ENCODE results near the gene OR51B5. TPM values are rescaled to one million over a fixed set of nuclear protein-coding genes. Genes with fewer than 3 reads are reported as not detected.
"Not testable (repeated sequence)": the region's sequence is repeated elsewhere in the genome, so short reads cannot be mapped to it uniquely, and the experiment has no call there.

The OR51B5 gene
- total RNA-seq, 1 experiment from 2014 or later, result not detected

- BruUV-seq (replicated peaks), result no TSS peak
- intact Hi-C loops (cut with micrococcal nuclease; ENCODE audit: unreplicated experiment), result no loop called here
- Histone ChIP-seq H3K36me3 (ENCODE audit: insufficient read depth, low read length, poor library complexity, severe bottlenecking) (no peaks in the 10 kb centered on the region), H3K4me3 (ENCODE audit: low read depth, low read length, poor library complexity, severe bottlenecking) (no peak overlapping the region), H3K9me3 (ENCODE audit: low read depth, low read length, poor library complexity, severe bottlenecking) (no peaks in the 10 kb centered on the region), H3K4me1 (ENCODE audit: insufficient read depth, low read length, poor library complexity, severe bottlenecking) (no peaks in the 10 kb centered on the region), H3K27ac (ENCODE audit: low read depth, low read length, poor library complexity, severe bottlenecking) (no peak overlapping the region), H3K27me3 (replicated peaks; ENCODE audit: insufficient read depth, low read depth, low read length, poor library complexity) (no peaks in the 10 kb centered on the region)
- DNase-seq (ENCODE audit: low spot score), result no peak
- CTCF ChIA-PET, result no interaction called here
- POLR2A ChIA-PET (ENCODE audit: low non-redundant PET), result no interaction called here
- no peak for TF ChIP-seq CTCF (conservative IDR thresholded peaks at IDR 0.05; ENCODE audit: low read depth, low read length)
- TF ChIP-seq EZH2 (IDR thresholded peaks at IDR 0.05; ENCODE audit: borderline replicate concordance, low read depth, low read length, poor library complexity, severe bottlenecking), result no peak
Observed at GRCh38 chr11:5345831-5346230, 2.5 kb upstream of the OR51B5 start.

GRCh38 chr11:5339771-5340322 lies 3.5 kb downstream of the OR51B5 start:
- no peak for DNase-seq (ENCODE audit: low spot score)
- no peak overlapping the region for H3K4me3 ChIP-seq (ENCODE audit: low read depth, low read length, poor library complexity, severe bottlenecking)
- H3K27ac ChIP-seq (ENCODE audit: low read depth, low read length, poor library complexity, severe bottlenecking), result no peak overlapping the region
- H3K9me3 ChIP-seq (ENCODE audit: low read depth, low read length, poor library complexity, severe bottlenecking), result no peaks in the 10 kb centered on the region
- no peak for TF ChIP-seq CTCF (conservative IDR thresholded peaks at IDR 0.05; ENCODE audit: low read depth, low read length)
- no peak for TF ChIP-seq EZH2 (IDR thresholded peaks at IDR 0.05; ENCODE audit: borderline replicate concordance, low read depth, low read length, poor library complexity, severe bottlenecking)
- ChIA-PET POLR2A (ENCODE audit: low non-redundant PET) (no interaction called here), CTCF (no interaction called here)
- no TSS peak for BruUV-seq (replicated peaks)
- no peaks in the 10 kb centered on the region for H3K27me3 ChIP-seq (replicated peaks; ENCODE audit: insufficient read depth, low read depth, low read length, poor library complexity)
- H3K4me1 ChIP-seq (ENCODE audit: insufficient read depth, low read length, poor library complexity, severe bottlenecking), result no peaks in the 10 kb centered on the region
- intact Hi-C loops (cut with micrococcal nuclease; ENCODE audit: unreplicated experiment), result no loop called here
- no peaks in the 10 kb centered on the region for H3K36me3 ChIP-seq (ENCODE audit: insufficient read depth, low read length, poor library complexity, severe bottlenecking)

GRCh38 chr11:5337253-5337652 lies 6.1 kb downstream of the OR51B5 start:
- H3K27me3 ChIP-seq (replicated peaks; ENCODE audit: insufficient read depth, low read depth, low read length, poor library complexity); H3K4me3 ChIP-seq (ENCODE audit: low read depth, low read length, poor library complexity, severe bottlenecking); H3K27ac ChIP-seq (ENCODE audit: low read depth, low read length, poor library complexity, severe bottlenecking); H3K9me3 ChIP-seq (ENCODE audit: low read depth, low read length, poor library complexity, severe bottlenecking); intact Hi-C loops (cut with micrococcal nuclease; ENCODE audit: unreplicated experiment); POLR2A ChIA-PET (ENCODE audit: low non-redundant PET); CTCF ChIA-PET; H3K36me3 ChIP-seq (ENCODE audit: insufficient read depth, low read length, poor library complexity, severe bottlenecking); BruUV-seq (replicated peaks); DNase-seq (ENCODE audit: low spot score); H3K4me1 ChIP-seq (ENCODE audit: insufficient read depth, low read length, poor library complexity, severe bottlenecking): not testable (repeated sequence)

DNA sequence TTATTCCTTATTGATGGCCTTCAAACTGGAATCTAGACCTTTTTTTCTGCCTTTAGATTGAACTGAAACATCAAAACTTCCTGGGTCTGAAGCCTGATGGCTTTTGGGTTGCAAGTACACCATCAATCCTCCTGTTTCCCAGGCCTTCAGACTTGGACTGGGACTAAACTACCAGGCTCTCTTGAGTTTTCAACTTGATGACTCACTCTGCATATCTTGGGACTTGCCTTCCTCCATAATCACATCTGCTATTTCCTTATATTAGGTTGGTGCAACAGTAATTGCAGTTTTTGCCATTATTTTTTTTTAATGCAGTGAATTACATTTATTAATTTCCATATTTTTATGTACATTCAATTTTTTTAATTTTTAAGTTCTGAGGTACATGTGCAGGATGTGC lies 7.0 kb downstream of the OR51B5 start:
- DNase-seq (ENCODE audit: low spot score), result no peak
- CTCF ChIA-PET, result no interaction called here
- H3K27ac ChIP-seq (ENCODE audit: low read depth, low read length, poor library complexity, severe bottlenecking), result no peak overlapping the region

More for the DNA sequence above, 7.0 kb downstream of the OR51B5 start:
- H3K27me3 ChIP-seq (replicated peaks; ENCODE audit: insufficient read depth, low read depth, low read length, poor library complexity), result no peaks in the 10 kb centered on the region
- intact Hi-C loops (cut with micrococcal nuclease; ENCODE audit: unreplicated experiment), result no loop called here
- POLR2A ChIA-PET (ENCODE audit: low non-redundant PET), result no interaction called here
- no peaks in the 10 kb centered on the region for H3K4me1 ChIP-seq (ENCODE audit: insufficient read depth, low read length, poor library complexity, severe bottlenecking)
- TF ChIP-seq EZH2 (IDR thresholded peaks at IDR 0.05; ENCODE audit: borderline replicate concordance, low read depth, low read length, poor library complexity, severe bottlenecking), result no peak
- no peak for TF ChIP-seq CTCF (conservative IDR thresholded peaks at IDR 0.05; ENCODE audit: low read depth, low read length)
- no peak overlapping the region for H3K4me3 ChIP-seq (ENCODE audit: low read depth, low read length, poor library complexity, severe bottlenecking)
- H3K9me3 ChIP-seq (ENCODE audit: low read depth, low read length, poor library complexity, severe bottlenecking), result no peaks in the 10 kb centered on the region
- no TSS peak for BruUV-seq (replicated peaks)
- no peaks in the 10 kb centered on the region for H3K36me3 ChIP-seq (ENCODE audit: insufficient read depth, low read length, poor library complexity, severe bottlenecking)
